ENCODE results near the gene PRTG. TPM values are rescaled to one million over a fixed set of nuclear protein-coding genes. Genes with fewer than 3 reads are reported as not detected.

The PRTG gene
- total RNA-seq, 1 experiment from 2014 or later, result 50.3 TPM

GRCh38 chr15:55658886-55659285 is 84.1 kb downstream of the PRTG start:
- H3K27ac ChIP-seq, result no peak overlapping the region
- peaks cover 21% of the 10 kb centered on the region for H3K4me1 ChIP-seq
- H3K4me3 ChIP-seq, result no peak overlapping the region
- no peak for DNase-seq
- peaks cover 13% of the 10 kb centered on the region for H3K36me3 ChIP-seq
- no peaks in the 10 kb centered on the region for H3K9me3 ChIP-seq (replicated peaks)
- no peaks in the 10 kb centered on the region for H3K27me3 ChIP-seq

- Histone ChIP-seq H3K36me3 (peaks cover 12% of the 10 kb centered on the region), H3K27ac (no peak overlapping the region), H3K4me1 (no peaks in the 10 kb centered on the region), H3K27me3 (no peaks in the 10 kb centered on the region), H3K4me3 (no peak overlapping the region), H3K9me3 (replicated peaks) (no peaks in the 10 kb centered on the region)
- no peak for DNase-seq
Measured at GRCh38 chr15:55654561-55655031, 88.4 kb downstream of the PRTG start.

- Histone ChIP-seq H3K27ac (no peak overlapping the region), H3K4me3 (no peak overlapping the region), H3K4me1 (no peaks in the 10 kb centered on the region), H3K27me3 (no peaks in the 10 kb centered on the region), H3K36me3 (peaks cover 8% of the 10 kb centered on the region), H3K9me3 (replicated peaks) (no peaks in the 10 kb centered on the region)
- DNase-seq, result no peak
Measured at GRCh38 chr15:55652909-55653495, 90.0 kb downstream of the PRTG start.

GRCh38 chr15:55652359-55652758 is 90.6 kb downstream of the PRTG start:
- H3K36me3 ChIP-seq, result peaks cover 14% of the 10 kb centered on the region
- H3K9me3 ChIP-seq (replicated peaks), result no peaks in the 10 kb centered on the region
- H3K4me1 ChIP-seq, result no peaks in the 10 kb centered on the region
- DNase-seq, result no peak
- H3K27ac ChIP-seq, result no peak overlapping the region
- H3K27me3 ChIP-seq, result no peaks in the 10 kb centered on the region
- H3K4me3 ChIP-seq, result no peak overlapping the region

- no peaks in the 10 kb centered on the region for H3K27me3 ChIP-seq
- H3K4me3 ChIP-seq, result no peak overlapping the region
- H3K36me3 ChIP-seq, result peaks cover 25% of the 10 kb centered on the region
- no peak overlapping the region for H3K27ac ChIP-seq
- no peaks in the 10 kb centered on the region for H3K4me1 ChIP-seq
- DNase-seq, result no peak
- H3K9me3 ChIP-seq (replicated peaks), result no peaks in the 10 kb centered on the region
Measured at GRCh38 chr15:55649058-55649423, 93.9 kb downstream of the PRTG start.

GRCh38 chr15:55638764-55639163 is 104.2 kb downstream of the PRTG start:
- no peaks in the 10 kb centered on the region for H3K9me3 ChIP-seq (replicated peaks)
- H3K36me3 ChIP-seq, result peaks cover 63% of the 10 kb centered on the region
- DNase-seq, result no peak
- H3K27ac ChIP-seq, result no peak overlapping the region
- no peaks in the 10 kb centered on the region for H3K27me3 ChIP-seq
- H3K4me3 ChIP-seq, result no peak overlapping the region
- H3K4me1 ChIP-seq, result no peaks in the 10 kb centered on the region

- no peak for DNase-seq
- H3K4me1 ChIP-seq, result no peaks in the 10 kb centered on the region
- no peaks in the 10 kb centered on the region for H3K9me3 ChIP-seq (replicated peaks)
- H3K27me3 ChIP-seq, result no peaks in the 10 kb centered on the region
- H3K27ac ChIP-seq, result no peak overlapping the region
- H3K4me3 ChIP-seq, result no peak overlapping the region
- peaks cover 78% of the 10 kb centered on the region for H3K36me3 ChIP-seq
Measured at GRCh38 chr15:55637086-55637485, 105.9 kb downstream of the PRTG start.

- H3K9me3 ChIP-seq (replicated peaks), result no peaks in the 10 kb centered on the region
- no peaks in the 10 kb centered on the region for H3K27me3 ChIP-seq
- peaks cover 74% of the 10 kb centered on the region for H3K36me3 ChIP-seq
- no peak overlapping the region for H3K27ac ChIP-seq
- no peaks in the 10 kb centered on the region for H3K4me1 ChIP-seq
- no peak overlapping the region for H3K4me3 ChIP-seq
- no peak for DNase-seq
Measured at GRCh38 chr15:55633731-55634130, 109.2 kb downstream of the PRTG start.

GRCh38 chr15:55632434-55632833 is 110.5 kb downstream of the PRTG start:
- Histone ChIP-seq H3K27me3 (no peaks in the 10 kb centered on the region), H3K27ac (no peak overlapping the region), H3K9me3 (replicated peaks) (no peaks in the 10 kb centered on the region), H3K4me1 (peaks cover 7% of the 10 kb centered on the region), H3K4me3 (no peak overlapping the region), H3K36me3 (peaks cover 71% of the 10 kb centered on the region)
- DNase-seq, result no peak

GRCh38 chr15:55630858-55631257 is 112.1 kb downstream of the PRTG start:
- no peak overlapping the region for H3K27ac ChIP-seq
- H3K36me3 ChIP-seq, result peaks cover 66% of the 10 kb centered on the region
- DNase-seq, result no peak

GRCh38 chr15:55628369-55628730 is 114.6 kb downstream of the PRTG start:
- Histone ChIP-seq H3K27ac (no peak overlapping the region), H3K4me3 (no peak overlapping the region), H3K27me3 (no peaks in the 10 kb centered on the region), H3K4me1 (peaks cover 7% of the 10 kb centered on the region), H3K9me3 (replicated peaks) (no peaks in the 10 kb centered on the region), H3K36me3 (peaks cover 72% of the 10 kb centered on the region)
- DNase-seq, result no peak

More at GRCh38 chr15:55630858-55631257, 112.1 kb downstream of the PRTG start:
- H3K9me3 ChIP-seq (replicated peaks), result no peaks in the 10 kb centered on the region
- H3K4me1 ChIP-seq, result peaks cover 7% of the 10 kb centered on the region
- H3K27me3 ChIP-seq, result no peaks in the 10 kb centered on the region
- no peak overlapping the region for H3K4me3 ChIP-seq

GRCh38 chr15:55627730-55628368 is 115.1 kb downstream of the PRTG start:
- Histone ChIP-seq H3K27me3 (no peaks in the 10 kb centered on the region), H3K4me1 (peaks cover 7% of the 10 kb centered on the region), H3K9me3 (replicated peaks) (no peaks in the 10 kb centered on the region), H3K36me3 (peaks cover 67% of the 10 kb centered on the region), H3K4me3 (no peak overlapping the region), H3K27ac (peak overlapping the region; percentile 35)
- DNase-seq, result peak; percentile 27 to 42

GRCh38 chr15:55619783-55620182 is 123.2 kb downstream of the PRTG start:
- Histone ChIP-seq H3K9me3 (replicated peaks) (no peaks in the 10 kb centered on the region), H3K27ac (no peak overlapping the region), H3K36me3 (peaks cover 59% of the 10 kb centered on the region), H3K4me3 (no peak overlapping the region), H3K27me3 (no peaks in the 10 kb centered on the region), H3K4me1 (no peaks in the 10 kb centered on the region)
- DNase-seq, result no peak

- no peak for DNase-seq
- Histone ChIP-seq H3K4me1 (no peaks in the 10 kb centered on the region), H3K27me3 (no peaks in the 10 kb centered on the region), H3K36me3 (peaks cover 58% of the 10 kb centered on the region), H3K27ac (no peak overlapping the region), H3K9me3 (replicated peaks) (no peaks in the 10 kb centered on the region), H3K4me3 (no peak overlapping the region)
Measured at GRCh38 chr15:55618387-55618786, 124.6 kb downstream of the PRTG start.

- DNase-seq, result no peak
- no peaks in the 10 kb centered on the region for H3K4me1 ChIP-seq
- H3K27me3 ChIP-seq, result no peaks in the 10 kb centered on the region
- no peak overlapping the region for H3K27ac ChIP-seq
- H3K4me3 ChIP-seq, result no peak overlapping the region
- H3K9me3 ChIP-seq (replicated peaks), result no peaks in the 10 kb centered on the region
- peaks cover 61% of the 10 kb centered on the region for H3K36me3 ChIP-seq
Measured at GRCh38 chr15:55615445-55615844, 127.5 kb downstream of the PRTG start.

- Histone ChIP-seq H3K4me1 (no peaks in the 10 kb centered on the region), H3K27me3 (no peaks in the 10 kb centered on the region), H3K9me3 (replicated peaks) (0 out of 2 replicates have a peak, but pooled peaks cover 3% of the 10 kb centered on the region), H3K4me3 (no peak overlapping the region), H3K27ac (no peak overlapping the region), H3K36me3 (peaks cover 55% of the 10 kb centered on the region)
- no peak for DNase-seq
Measured at GRCh38 chr15:55613727-55614126, 129.2 kb downstream of the PRTG start.
